Activated CD4-positive, CD25-positive, alpha-beta regulatory T cell (primary cell): Measurements from ENCODE around the gene KCNAB1.

ENCODE experiments used
- DNase-seq, 4 experiments: peaks; one replicate each; lab custom pipeline; 2025; lab: John Stamatoyannopoulos, UW

The KCNAB1 gene

DNA sequence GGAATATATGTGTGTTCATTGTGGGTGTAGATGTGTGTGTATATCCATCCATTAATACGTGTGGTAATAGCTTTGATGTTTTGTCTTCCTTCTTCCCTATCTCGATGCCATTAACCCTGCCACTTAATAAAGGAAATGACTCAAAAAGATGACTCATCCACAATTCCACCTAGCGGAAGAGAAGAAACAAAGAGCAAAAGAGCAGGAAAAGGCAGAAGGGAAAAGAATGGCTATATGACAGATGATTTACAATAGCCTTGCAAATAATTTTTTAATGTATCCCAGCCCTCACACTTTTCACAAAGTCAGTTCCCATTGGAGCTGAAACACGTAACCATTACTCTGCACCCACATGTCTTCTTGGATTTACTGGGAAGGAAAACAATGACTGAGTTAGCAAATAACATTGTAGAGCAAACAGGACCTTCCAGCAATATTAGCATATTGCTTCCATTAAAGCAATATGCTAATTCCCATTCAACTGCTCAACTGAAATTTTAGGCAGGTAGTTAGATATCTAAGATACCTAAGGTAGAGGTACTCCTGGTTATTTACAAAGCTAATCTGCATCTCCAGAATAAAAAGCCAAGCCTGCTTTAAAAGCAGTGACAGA lies 197.2 kb downstream of the KCNAB1 start:
- DNase-seq = no peak

- no peak for DNase-seq
Observed at GRCh38 chr3:156321945-156322344, 201.6 kb downstream of the KCNAB1 start.

- DNase-seq = no peak
Observed at GRCh38 chr3:156323466-156323865, 203.1 kb downstream of the KCNAB1 start.

DNA sequence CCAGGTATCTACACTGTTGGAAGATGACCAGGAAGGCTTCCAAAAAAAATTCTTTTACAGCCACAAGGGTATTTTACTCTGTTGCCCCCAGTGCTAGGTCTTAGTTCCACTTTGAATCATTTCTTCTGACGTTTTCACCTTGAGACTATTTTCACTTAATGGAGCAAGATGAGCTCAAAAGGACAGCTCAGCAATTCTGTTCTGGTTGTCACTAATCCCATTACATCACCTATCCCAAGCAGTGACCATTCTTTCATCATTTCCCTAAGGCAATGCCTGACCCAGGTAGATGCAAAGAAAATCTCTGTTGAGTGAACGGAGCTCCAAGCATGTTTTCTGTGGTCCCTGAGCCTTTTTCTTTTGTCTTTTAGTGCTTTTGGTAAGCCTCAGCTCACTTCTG lies 210.0 kb downstream of the KCNAB1 start:
- DNase-seq = no peak

GRCh38 chr3:156332304-156332703 lies 211.9 kb downstream of the KCNAB1 start:
- no peak for DNase-seq

GRCh38 chr3:156334841-156335545 lies 214.6 kb downstream of the KCNAB1 start:
- DNase-seq = no peak

DNA sequence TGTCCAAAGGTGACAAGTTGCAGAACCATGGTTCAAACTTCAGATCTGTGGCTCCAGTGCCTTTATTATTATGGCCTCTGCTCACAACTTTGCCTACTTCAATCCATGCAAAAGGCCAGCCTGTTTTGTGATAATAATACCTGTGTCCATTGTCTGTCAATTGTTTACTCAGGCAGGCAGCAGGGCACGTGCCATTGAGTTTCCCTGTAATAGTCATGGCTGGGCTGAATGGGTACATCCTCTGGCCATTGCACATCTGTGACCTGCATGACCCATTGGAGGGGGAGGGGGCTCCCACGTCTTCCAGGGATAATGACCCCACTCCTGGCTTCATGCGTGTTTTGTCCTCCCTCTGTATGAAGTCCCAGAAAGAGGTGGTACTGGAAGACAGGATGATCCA lies 219.1 kb downstream of the KCNAB1 start:
- DNase-seq = no peak

- DNase-seq = no peak
Observed at GRCh38 chr3:156341332-156341731, 221.0 kb downstream of the KCNAB1 start.

DNA sequence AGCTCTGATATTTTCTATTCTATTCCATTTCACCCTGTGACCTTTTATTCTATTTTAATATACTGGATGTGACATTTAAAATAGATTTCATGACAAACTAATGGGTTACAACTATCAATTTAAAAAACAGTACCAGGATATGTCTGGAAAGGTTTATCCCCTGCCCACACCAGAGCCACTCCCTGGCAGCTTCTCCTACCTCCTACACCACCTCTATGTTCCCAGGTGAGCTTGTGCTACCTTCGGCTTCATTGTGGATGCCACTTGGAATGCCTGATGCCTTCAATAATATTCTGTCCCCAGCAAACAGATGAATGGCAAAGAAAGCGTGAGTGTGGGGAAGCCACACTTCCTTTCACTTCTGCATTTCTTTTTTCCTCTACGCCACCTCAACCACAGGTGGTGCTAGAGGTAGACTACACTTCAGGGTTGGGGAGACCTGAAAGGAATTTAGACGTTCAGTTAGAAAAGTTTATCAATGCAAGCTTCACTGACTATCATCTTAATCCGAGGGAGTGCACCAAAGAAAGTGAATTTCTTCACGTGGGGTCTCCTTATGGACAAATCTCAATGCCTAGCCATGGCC lies 221.5 kb downstream of the KCNAB1 start:
- DNase-seq = no peak

DNA sequence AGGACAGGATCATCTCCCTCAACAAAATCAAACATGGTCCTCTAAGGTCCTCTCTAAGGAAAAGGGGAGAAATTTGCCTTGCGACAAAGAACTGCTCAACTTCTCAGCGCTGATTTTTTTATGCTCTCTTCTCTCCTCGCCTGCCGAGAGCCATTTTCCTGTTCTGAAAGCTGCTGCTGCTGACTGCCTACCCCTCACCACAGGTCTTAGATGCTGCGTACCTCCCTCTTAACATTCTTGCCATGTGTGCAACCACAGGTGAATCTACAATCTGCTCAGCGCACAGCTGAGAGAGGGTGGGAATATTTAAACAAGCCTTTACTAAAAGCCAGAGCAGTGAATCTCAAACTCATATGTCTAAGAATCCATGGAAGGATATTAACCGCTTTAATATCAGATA lies 223.8 kb downstream of the KCNAB1 start:
- DNase-seq = no peak

- DNase-seq = no peak
Observed at GRCh38 chr3:156349111-156349510, 228.7 kb downstream of the KCNAB1 start.

DNA sequence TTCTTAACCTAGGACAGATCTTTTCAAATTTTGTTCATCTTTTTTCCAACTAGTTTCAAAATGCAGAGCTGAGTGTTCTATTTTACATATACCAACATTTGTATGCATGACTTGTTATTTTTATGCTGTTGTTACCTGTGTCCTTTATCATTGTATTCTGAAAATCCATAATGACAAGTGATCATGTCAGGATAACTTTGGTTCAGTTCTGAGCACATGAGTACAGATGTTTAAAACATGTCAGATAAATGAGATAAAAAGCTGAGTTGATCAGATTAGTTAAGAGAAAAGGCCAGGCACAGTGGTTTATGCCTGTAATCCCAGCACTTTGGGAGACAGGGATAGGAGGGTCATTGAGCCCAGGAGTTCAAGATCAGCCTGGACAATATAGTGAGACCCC lies 229.6 kb downstream of the KCNAB1 start:
- no peak for DNase-seq

DNA sequence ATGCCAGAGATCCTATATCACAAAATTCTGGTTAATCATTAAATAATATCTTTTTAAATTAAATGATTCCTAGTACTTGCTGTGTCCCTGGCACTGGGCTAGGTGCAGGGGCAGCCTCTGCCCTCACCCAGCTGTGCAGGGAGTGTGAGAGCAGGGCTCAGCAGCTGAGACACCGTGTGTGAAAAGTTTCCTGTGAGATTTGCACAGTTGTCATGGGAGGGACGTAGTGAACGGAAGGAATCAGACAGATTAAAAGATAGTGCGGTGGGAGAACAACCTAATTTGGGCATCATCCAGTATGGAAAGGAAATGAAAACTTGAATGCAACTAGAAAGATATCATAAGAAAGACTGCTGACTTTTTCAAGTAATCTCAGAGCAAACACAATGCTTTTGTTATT lies 230.4 kb downstream of the KCNAB1 start:
- no peak for DNase-seq

DNA sequence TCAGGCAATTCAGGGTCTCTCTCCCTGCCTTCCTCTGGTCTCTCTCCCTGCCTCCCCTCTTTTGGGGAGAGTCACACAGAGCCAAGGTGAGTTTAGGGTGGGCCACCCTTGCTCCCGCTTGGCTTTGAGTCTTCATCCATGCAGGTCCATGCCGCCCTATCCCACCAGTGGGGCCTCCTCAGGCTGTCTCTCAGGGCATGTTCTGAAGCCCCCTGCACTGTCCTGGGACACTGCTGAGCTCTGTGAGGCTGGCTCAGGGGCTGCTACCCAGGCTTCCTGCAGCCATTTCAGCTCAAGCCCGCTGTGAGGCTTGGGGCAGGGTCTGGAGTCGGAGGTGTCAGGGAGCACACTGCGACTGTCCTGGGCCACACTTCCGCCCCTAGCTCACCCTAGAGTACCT lies 231.4 kb downstream of the KCNAB1 start:
- no peak for DNase-seq

DNA sequence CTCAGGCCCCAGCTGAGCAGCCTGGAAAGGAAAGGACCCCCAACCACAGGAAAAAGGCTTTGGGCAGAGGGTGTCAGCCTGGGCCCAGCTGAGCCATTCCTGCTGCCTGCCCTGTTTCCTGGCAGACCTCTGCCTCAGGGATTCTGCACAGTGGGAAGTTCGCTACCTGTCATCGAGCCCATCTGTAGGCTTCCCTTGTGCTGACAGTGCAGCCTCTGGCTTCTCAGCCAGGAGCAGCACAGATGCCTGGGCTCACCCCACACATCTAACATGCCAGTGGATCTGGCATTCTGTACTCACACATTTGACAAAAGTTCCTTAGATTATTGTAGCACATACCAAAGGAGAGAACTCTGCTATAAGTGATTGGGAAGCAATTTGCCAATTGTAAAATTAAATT lies 232.3 kb downstream of the KCNAB1 start:
- no peak for DNase-seq

GRCh38 chr3:156353563-156353962 lies 233.2 kb downstream of the KCNAB1 start:
- DNase-seq = no peak

DNA sequence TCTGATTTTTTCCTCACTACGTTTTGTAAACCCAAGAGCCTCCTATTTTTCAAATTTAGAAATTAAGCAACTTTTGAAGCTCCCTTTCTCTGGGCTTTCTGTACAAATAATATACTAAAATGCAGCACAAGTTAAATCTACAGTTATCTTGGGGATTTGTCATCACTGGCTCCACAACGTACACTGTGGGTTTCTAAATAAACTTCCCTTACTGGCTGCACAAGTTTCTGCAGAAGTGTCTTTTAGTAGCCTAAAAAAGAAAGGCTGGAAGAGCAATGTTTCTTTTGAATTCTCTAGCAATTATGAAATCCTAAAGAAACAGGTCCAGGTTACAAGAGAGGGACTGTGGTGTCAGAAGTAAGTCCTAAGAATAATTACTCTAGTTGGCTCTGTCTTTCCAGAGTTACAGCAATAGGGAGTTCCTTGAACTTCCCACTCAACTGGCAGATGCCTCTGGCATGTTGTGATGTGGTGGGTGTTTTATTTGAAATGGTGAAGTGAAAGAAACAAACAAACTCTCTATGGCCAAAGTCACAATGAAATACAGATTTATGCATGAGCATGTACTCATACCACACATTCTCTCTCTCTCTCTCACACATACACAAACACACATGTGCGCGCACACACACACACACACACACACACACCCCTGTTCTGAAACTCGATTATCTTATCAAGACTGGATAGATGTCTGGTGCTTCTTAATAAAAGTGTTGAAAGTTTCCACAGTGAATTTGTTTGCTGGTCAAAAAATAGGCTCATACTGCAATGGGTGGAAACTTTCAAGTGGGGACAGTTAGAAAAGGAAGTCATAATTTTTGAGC lies 236.4 kb downstream of the KCNAB1 start:
- no peak for DNase-seq

DNA sequence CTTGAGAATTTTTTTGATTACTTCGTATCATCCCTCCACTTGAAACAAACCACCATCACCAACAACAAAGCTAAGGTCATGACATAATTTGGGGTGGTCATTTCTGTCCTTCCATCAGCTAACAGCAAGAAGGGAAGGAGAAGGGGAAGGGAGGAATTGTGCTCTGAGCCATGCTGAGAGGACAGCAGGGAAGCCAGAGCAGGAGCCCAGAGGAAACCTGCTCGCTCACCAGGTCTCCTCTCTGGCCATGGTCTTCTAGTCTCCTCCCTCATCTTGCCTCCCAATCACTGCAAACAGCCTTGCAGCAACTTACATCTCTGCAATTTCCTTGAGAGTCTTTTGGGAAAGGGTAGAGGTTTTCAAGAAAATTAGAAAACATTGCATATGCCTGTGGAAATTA lies 237.9 kb downstream of the KCNAB1 start:
- DNase-seq = no peak

GRCh38 chr3:156359368-156359767 lies 239.0 kb downstream of the KCNAB1 start:
- no peak for DNase-seq

DNA sequence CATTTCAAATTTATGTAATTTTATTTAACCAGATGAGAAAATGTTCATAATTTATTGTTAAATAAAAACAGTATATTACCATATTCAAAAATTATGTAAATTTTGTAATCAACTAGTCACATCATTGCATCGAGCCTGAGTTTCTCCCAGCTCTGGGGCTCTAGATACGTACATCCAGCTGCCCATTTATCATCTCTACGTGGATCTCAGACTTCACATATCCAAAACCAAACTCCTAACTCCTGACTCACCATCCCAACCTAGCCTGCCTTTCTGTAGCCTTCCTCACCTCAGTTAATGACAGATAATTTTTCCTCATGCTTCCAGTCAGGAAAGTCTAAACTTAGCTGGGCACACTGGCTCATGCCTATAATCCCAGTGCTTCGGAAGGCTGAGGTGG lies 239.7 kb downstream of the KCNAB1 start:
- DNase-seq = no peak

GRCh38 chr3:156360963-156361362 lies 240.6 kb downstream of the KCNAB1 start:
- DNase-seq = no peak

- no peak for DNase-seq
Observed at GRCh38 chr3:156366559-156366958, 246.2 kb downstream of the KCNAB1 start.

DNA sequence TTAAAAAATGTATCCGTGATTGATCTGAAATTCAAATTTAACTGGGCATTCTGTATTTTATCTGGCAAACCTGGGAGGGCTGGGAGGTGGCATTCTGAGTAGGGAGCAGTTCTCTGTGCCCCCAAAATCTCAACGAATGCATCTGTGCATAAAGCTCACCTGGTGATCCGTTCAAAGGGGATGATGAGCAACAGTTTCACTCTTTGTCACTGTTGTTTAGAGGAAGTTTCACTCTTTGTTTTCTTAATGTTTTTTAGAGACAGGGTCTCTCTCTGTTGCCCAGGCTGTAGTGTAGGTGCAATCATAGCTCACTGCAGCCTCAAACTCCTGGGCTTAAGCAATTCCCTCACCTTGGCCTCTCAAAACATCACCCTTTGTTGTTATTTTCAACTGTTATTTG lies 247.8 kb downstream of the KCNAB1 start:
- no peak for DNase-seq
